ENCODE data around the gene NDUFS8. TPM values are rescaled to one million over a fixed set of nuclear protein-coding genes. Genes with fewer than 3 reads are reported as not detected.
"Not testable (repeated sequence)": the region's sequence is repeated elsewhere in the genome, so short reads cannot be mapped to it uniquely, and the experiment has no call there.

The NDUFS8 gene
- 125 and 139 TPM in 2 replicates for total RNA-seq

DNA sequence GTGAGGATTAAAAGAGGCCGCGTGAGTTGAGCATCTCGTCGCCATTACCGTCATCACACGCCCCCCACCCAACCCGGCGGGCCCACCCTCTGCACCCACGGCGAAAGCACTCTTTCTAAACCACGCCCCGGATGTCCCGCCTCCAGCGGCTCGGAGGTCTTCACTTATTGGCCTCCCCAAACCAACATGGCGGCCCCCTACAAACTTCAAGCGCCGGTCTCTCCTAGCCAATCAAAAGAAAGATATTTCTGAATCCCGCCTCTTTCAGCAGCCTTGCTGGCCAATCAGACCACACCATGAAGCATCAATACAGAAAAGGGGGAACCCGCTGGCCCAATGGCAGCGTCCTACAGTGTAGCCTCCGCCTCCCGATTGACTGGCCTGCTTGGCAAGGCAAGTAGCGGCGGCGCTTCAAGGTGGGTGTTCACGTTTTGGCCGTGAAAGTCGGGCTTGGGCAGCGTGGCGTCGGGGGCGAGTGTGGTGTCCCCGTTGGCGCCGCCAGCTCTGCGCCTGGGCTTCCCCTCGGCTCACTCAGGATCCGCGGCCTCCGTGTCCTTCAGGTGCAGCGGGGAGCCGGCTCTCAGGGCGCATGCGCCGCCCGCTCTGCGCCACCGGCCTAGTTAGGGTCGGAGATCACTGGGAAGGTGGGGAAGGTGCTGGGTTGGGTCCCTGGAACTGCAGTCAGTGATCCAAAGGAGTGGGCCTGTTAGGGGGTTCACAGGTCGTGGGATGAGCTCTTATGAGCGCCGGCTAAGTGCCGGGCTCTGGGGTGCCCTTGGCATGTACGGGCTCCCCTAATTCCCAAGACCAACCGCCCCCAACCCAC, at the start of gene NDUFS8:
Gene NDUFS8 (plus strand): TSS at position 364 of the 826 bp plus-strand sequence. CDS start 1,471 bp downstream, outside the sequence.
- H3K4me1 Mint-ChIP-seq (ENCODE audit: low read depth) = peaks cover 23% of the 10 kb centered on the region
- peak within 1 kb of the TSS; percentile 95 for H3K27ac Mint-ChIP-seq
- peak within 1 kb of the TSS; percentile 97 for H3K4me3 Mint-ChIP-seq (ENCODE audit: low read depth)
- DNase-seq (ENCODE audit: low spot score) = peak; percentile 95
- H3K27me3 Mint-ChIP-seq (ENCODE audit: low read depth) = no peaks in the 10 kb centered on the region
- intact Hi-C loops (cut with micrococcal nuclease) = loop anchor here (1.0 to 10.0 kb wide), 4 partner anchors 10 to 184 kb away; partner anchors contain the start of genes CHKA, KMT5B and UNC93B1
- peaks cover 8% of the 10 kb centered on the region for H3K36me3 Mint-ChIP-seq (ENCODE audit: low read depth)
- no peaks in the 10 kb centered on the region for H3K9me3 Mint-ChIP-seq

- intact Hi-C loops (cut with micrococcal nuclease); H3K36me3 Mint-ChIP-seq (ENCODE audit: low read depth); H3K4me1 Mint-ChIP-seq (ENCODE audit: low read depth); DNase-seq (ENCODE audit: low spot score); H3K27ac Mint-ChIP-seq; H3K27me3 Mint-ChIP-seq (ENCODE audit: low read depth); H3K4me3 Mint-ChIP-seq (ENCODE audit: low read depth); H3K9me3 Mint-ChIP-seq: not testable (repeated sequence)
Measured at GRCh38 chr11:67981226-67981625, 49.3 kb upstream of the NDUFS8 start.

DNA sequence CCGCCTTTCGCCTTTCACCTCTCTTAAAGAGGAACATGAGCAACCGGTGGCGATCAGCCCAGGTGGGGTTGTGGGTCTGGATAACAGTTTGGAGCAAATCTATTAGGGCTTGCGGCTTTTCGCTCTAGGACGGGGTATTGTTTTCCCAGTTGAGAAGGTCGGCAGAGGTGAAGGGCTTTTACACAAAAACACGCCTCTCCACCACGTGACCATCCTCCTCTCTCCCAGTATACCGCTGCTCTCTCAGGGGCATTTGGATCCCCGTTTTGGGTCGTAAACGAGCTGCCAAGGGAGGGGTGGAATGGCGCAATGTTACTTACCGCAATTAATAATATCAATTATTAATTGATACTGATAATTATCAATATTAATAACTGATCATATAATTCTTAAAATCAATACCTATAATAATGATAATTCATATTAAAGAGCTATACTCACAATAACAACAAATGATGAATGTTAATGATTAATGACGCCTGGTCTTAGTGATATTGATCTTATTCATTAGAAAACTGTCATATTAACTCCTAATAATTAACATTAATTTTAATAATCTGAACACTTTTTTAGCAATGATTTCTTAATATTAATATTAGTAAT, 48.1 kb upstream of the NDUFS8 start:
- H3K9me3 Mint-ChIP-seq; H3K36me3 Mint-ChIP-seq (ENCODE audit: low read depth); H3K4me1 Mint-ChIP-seq (ENCODE audit: low read depth); DNase-seq (ENCODE audit: low spot score); intact Hi-C loops (cut with micrococcal nuclease); H3K4me3 Mint-ChIP-seq (ENCODE audit: low read depth); H3K27me3 Mint-ChIP-seq (ENCODE audit: low read depth); H3K27ac Mint-ChIP-seq: not testable (repeated sequence)

DNA sequence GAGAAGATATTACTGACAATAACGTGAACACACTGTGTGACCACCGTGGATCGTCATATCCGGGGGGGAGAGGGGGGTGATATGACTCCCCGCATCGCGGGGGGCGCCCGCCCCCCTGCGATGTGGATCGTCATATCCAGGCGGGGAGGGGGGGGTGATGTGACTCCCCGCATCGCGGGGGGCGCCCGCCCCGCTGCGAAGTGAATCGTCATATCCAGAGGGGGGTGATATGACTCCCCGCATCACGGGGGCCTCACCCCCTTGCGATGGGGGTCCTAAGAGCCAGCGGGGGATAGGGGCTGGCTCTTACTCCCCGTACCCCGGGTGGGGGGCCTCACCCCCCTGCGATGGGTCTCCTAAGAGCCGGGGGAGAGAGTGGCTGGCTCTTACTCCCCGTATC, 46.5 kb upstream of the NDUFS8 start:
- H3K9me3 Mint-ChIP-seq = no peaks in the 10 kb centered on the region
- no peak for DNase-seq (ENCODE audit: low spot score)
- H3K27me3 Mint-ChIP-seq (ENCODE audit: low read depth) = no peaks in the 10 kb centered on the region
- no peaks in the 10 kb centered on the region for H3K36me3 Mint-ChIP-seq (ENCODE audit: low read depth)
- no peak overlapping the region for H3K4me3 Mint-ChIP-seq (ENCODE audit: low read depth)
- no peaks in the 10 kb centered on the region for H3K4me1 Mint-ChIP-seq (ENCODE audit: low read depth)
- no peak overlapping the region for H3K27ac Mint-ChIP-seq
- intact Hi-C loops (cut with micrococcal nuclease) = no loop called here

GRCh38 chr11:67985302-67985701, 45.2 kb upstream of the NDUFS8 start:
- H3K27me3 Mint-ChIP-seq (ENCODE audit: low read depth); DNase-seq (ENCODE audit: low spot score); H3K4me3 Mint-ChIP-seq (ENCODE audit: low read depth); H3K36me3 Mint-ChIP-seq (ENCODE audit: low read depth); intact Hi-C loops (cut with micrococcal nuclease); H3K27ac Mint-ChIP-seq; H3K4me1 Mint-ChIP-seq (ENCODE audit: low read depth); H3K9me3 Mint-ChIP-seq: not testable (repeated sequence)

DNA sequence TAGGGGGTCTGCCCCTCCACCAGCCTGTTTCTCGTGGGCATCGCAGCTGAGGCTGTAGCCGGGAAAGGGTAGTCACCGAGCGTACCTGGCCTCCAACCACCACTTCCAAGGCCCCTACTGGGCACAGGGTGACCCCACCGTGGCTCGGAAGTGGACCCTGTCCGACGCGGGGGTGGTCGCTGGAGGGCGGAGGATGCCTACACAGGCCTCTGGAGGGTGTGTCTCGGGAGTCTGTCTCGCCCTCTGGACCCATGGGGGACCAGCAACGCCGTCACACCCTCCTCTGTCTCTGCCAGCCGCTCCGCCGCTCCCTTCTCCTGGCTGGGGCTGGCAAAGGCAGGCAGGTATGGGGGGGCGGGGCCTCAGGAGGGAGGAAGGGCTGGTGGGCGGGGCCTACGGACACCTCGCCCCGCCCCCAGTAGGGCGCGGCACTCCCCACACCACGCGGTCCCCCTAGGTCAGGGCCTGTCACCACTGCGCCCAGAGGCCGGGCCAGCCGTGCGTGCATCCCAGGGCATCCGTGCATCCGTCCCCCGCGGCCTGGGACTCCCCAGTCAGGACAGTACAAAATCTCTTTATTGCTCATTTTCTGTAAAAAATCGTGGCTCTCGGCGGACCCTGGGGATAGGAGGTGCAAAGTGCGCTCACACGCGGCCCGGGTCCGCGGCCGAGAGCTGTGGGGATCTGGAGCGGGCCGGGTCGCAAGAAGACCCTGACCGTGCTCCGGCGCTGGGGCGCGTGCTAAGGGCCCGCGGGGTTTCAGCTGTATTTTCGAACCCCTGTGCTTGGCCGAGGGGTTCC, 39.7 kb upstream of the NDUFS8 start:
- H3K9me3 Mint-ChIP-seq; H3K4me1 Mint-ChIP-seq (ENCODE audit: low read depth); intact Hi-C loops (cut with micrococcal nuclease); H3K36me3 Mint-ChIP-seq (ENCODE audit: low read depth); H3K27ac Mint-ChIP-seq; H3K27me3 Mint-ChIP-seq (ENCODE audit: low read depth); DNase-seq (ENCODE audit: low spot score); H3K4me3 Mint-ChIP-seq (ENCODE audit: low read depth): not testable (repeated sequence)

GRCh38 chr11:67991347-67992121, 38.9 kb upstream of the NDUFS8 start:
- intact Hi-C loops (cut with micrococcal nuclease); H3K4me1 Mint-ChIP-seq (ENCODE audit: low read depth); H3K4me3 Mint-ChIP-seq (ENCODE audit: low read depth); H3K27me3 Mint-ChIP-seq (ENCODE audit: low read depth); DNase-seq (ENCODE audit: low spot score); H3K36me3 Mint-ChIP-seq (ENCODE audit: low read depth); H3K9me3 Mint-ChIP-seq; H3K27ac Mint-ChIP-seq: not testable (repeated sequence)

DNA sequence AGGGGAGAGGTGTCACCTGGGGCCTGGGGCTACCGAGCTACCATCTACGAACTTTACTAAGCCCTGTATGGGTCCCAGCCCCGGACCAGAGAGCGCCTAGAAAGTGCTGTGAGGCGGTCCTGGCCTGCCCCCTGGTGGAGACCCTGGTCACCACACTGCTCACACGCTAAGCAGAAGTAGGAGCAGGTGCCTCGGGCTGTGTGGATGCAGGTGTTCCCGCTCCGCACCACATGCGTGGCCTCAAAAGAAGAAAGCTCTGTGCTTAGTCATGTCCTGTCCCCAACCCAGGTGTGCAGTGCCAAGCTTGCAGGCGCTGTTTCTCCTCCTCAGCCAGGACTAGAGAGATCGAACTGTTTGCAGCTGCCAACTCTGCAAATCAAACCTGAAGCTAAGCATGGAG, 36.7 kb upstream of the NDUFS8 start:
- intact Hi-C loops (cut with micrococcal nuclease); H3K27ac Mint-ChIP-seq: not testable (repeated sequence)
- H3K4me1 Mint-ChIP-seq (ENCODE audit: low read depth) = peaks cover 13% of the 10 kb centered on the region

GRCh38 chr11:67994387-67994786, 36.1 kb upstream of the NDUFS8 start:
- DNase-seq (ENCODE audit: low spot score); H3K27me3 Mint-ChIP-seq (ENCODE audit: low read depth); intact Hi-C loops (cut with micrococcal nuclease); H3K4me3 Mint-ChIP-seq (ENCODE audit: low read depth); H3K36me3 Mint-ChIP-seq (ENCODE audit: low read depth); H3K9me3 Mint-ChIP-seq; H3K27ac Mint-ChIP-seq: not testable (repeated sequence)
- H3K4me1 Mint-ChIP-seq (ENCODE audit: low read depth) = peaks cover 13% of the 10 kb centered on the region

More for the DNA sequence above, 36.7 kb upstream of the NDUFS8 start:
- not testable (repeated sequence) for H3K27me3 Mint-ChIP-seq (ENCODE audit: low read depth); H3K9me3 Mint-ChIP-seq; H3K4me3 Mint-ChIP-seq (ENCODE audit: low read depth); H3K36me3 Mint-ChIP-seq (ENCODE audit: low read depth)
- DNase-seq (ENCODE audit: low spot score) = peak; percentile 43

DNA sequence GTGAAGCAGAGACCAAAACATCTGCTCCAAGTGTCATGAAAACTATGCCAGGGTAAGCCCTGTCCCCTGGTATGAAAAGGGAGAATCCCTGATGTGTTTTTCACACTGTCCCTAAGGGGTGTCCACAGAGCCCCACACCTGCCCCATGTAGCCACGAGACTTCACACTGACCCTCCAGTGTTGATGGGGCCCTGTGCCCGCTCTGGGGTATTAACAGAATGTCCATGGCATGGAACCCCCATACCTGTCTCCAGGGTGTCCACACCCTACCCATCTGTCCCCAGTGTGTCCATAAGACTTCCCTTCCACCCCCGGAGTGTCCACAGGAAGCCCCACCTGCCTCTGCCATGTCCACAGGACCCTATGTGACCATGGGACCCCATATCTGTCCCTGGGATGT, 35.4 kb upstream of the NDUFS8 start:
- DNase-seq (ENCODE audit: low spot score); H3K27me3 Mint-ChIP-seq (ENCODE audit: low read depth); H3K36me3 Mint-ChIP-seq (ENCODE audit: low read depth); H3K4me3 Mint-ChIP-seq (ENCODE audit: low read depth); intact Hi-C loops (cut with micrococcal nuclease); H3K27ac Mint-ChIP-seq; H3K9me3 Mint-ChIP-seq: not testable (repeated sequence)
- H3K4me1 Mint-ChIP-seq (ENCODE audit: low read depth) = peaks cover 13% of the 10 kb centered on the region

DNA sequence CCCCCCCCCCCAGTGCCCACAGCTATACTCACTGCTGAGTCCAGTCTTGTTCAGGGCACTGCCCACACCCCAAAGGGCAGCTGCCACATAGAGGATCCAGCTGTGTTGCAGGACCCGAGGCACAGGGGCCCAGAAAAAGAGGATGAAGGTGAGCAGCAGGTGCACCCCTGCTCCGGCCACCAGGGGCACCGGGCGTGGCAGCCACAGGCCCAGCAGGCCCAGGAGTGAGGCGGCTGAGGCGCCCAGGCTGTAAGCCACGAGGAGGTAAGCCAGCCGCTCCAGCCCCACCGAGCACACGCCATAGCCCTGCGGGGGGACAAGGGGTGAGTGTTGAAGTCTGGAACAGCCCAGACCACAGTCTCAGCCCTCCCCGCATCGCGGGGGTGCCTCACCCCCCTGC, 34.9 kb upstream of the NDUFS8 start:
- H3K36me3 Mint-ChIP-seq (ENCODE audit: low read depth); H3K27ac Mint-ChIP-seq; DNase-seq (ENCODE audit: low spot score); H3K27me3 Mint-ChIP-seq (ENCODE audit: low read depth); H3K4me3 Mint-ChIP-seq (ENCODE audit: low read depth); H3K9me3 Mint-ChIP-seq; intact Hi-C loops (cut with micrococcal nuclease): not testable (repeated sequence)
- peaks cover 13% of the 10 kb centered on the region for H3K4me1 Mint-ChIP-seq (ENCODE audit: low read depth)

DNA sequence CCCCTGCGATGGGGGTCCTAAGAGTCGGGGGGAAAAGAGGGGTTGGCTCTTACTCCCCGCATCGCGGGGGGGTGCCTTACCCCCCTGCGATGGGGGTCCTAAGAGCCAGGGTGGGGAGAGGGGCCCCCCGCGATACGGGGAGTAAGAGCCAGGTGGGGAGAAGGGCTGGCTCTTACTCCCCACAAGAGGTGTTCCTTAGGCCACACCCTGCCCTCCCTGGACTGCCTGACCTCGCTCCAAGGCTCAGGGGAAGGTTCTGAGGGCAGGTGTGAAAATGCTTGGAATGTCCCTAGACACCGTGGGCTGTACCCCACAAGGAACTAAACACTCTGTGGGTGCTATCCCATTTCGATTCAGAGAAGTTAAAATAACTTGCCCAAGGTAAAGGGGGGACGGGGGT, 34.4 kb upstream of the NDUFS8 start:
- intact Hi-C loops (cut with micrococcal nuclease) = no loop called here
- Mint-ChIP-seq H3K9me3 (no peaks in the 10 kb centered on the region), H3K4me3 (ENCODE audit: low read depth) (no peak overlapping the region), H3K27me3 (ENCODE audit: low read depth) (no peaks in the 10 kb centered on the region), H3K27ac (no peak overlapping the region), H3K4me1 (ENCODE audit: low read depth) (peaks cover 13% of the 10 kb centered on the region), H3K36me3 (ENCODE audit: low read depth) (peaks cover 4% of the 10 kb centered on the region)
- no peak for DNase-seq (ENCODE audit: low spot score)
